OCI-LY1 (cell line): ENCODE data around the gene CDK13.

Experiments used
- EZH2 ChIP-seq: fragments of 200-600 bp; sonication (generic), shearing (Covaris generic); IDR thresholded peaks from 2 replicates; pipeline ENCODE4 v1.8.0; 2017; ENCODE audit warnings: borderline replicate concordance, mixed run types, mild to moderate bottlenecking, antibody characterized with exemption, low read length, moderate library complexity, mixed read lengths
- TF ChIP-seq, protein P1 (sequence below): fragments of 200-600 bp; sonication (generic), shearing (Covaris generic); IDR thresholded peaks from 2 replicates; pipeline ENCODE4 v1.5.1; 2017; ENCODE audit warnings: mild to moderate bottlenecking, antibody characterized with exemption, low read length, moderate library complexity, mixed read lengths

DNA sequence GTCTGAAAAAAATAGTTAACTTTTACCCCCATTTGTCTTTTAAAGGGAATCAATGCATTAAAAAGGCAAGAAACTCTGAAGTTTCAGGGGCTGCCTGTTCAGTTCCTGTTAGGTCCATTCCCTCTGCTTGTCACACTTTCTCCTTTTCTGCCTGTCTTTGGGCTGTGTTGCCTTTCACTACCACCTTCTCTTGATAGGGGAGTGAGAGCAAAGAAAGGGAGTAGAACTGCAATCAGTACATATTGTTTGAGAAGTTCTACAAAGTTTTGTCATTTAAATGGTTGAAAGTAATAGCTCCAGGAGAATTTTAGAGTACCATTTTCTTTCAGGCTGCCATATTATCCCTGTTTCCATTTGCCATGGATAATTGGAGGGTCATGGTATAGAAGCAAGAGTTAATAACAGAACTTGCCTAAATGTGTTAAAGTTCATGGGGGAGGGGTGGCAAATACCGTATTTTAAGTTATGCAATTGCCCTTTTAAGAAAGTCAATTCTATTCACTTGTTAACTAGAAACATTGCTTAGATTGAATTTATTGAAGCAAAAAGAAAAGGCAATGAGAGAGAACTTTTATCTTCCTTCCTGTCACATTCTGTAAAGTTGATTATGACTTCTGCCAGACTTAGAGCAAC is 145.8 kb downstream of the CDK13 start:
- TF ChIP-seq, protein P1, sequence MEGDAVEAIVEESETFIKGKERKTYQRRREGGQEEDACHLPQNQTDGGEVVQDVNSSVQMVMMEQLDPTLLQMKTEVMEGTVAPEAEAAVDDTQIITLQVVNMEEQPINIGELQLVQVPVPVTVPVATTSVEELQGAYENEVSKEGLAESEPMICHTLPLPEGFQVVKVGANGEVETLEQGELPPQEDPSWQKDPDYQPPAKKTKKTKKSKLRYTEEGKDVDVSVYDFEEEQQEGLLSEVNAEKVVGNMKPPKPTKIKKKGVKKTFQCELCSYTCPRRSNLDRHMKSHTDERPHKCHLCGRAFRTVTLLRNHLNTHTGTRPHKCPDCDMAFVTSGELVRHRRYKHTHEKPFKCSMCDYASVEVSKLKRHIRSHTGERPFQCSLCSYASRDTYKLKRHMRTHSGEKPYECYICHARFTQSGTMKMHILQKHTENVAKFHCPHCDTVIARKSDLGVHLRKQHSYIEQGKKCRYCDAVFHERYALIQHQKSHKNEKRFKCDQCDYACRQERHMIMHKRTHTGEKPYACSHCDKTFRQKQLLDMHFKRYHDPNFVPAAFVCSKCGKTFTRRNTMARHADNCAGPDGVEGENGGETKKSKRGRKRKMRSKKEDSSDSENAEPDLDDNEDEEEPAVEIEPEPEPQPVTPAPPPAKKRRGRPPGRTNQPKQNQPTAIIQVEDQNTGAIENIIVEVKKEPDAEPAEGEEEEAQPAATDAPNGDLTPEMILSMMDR, result no peak
- no peak for TF ChIP-seq EZH2
